Caco-2 (cell line): ENCODE data around the gene ULK3. TPM values are rescaled to one million over a fixed set of nuclear protein-coding genes. Genes with fewer than 3 reads are reported as not detected.

Source experiments
- BruUV-seq: library from RNA; stranded (reverse); fragments of 400-500 nt; replicated peaks from 2 replicates; lab custom pipeline; 2021; lab: Mats Ljungman, UMichigan
- CTCF ChIA-PET: fragments of 300-600 bp; sonication (Branson Sonifier 250); formaldehyde crosslinking; loops from one replicate; lab custom pipeline; 2022; ENCODE audit warnings: antibody characterized with exemption; lab: Charles Lee
- POLR2A ChIA-PET: fragments of 300-600 bp; sonication (Branson Sonifier 250); formaldehyde crosslinking; loops from one replicate; lab custom pipeline; 2022; ENCODE audit warnings: antibody characterized with exemption; lab: Charles Lee
- DNase-seq, 2 experiments: peaks; one replicate each; pipeline versions ENCODE4 v3.0.0 to v3.0.0-alpha.2; 2020 to 2022
- H3K27me3 ChIP-seq: replicated peaks from 2 replicates; pipeline ENCODE4 v1.6.0; 2011; ENCODE audit warnings: low read length; ENCODE audit not compliant: control insufficient read depth, insufficient read depth
- H3K36me3 ChIP-seq: 2 replicates; pipeline ENCODE4 v1.5.1; 2011; ENCODE audit warnings: low read length; ENCODE audit not compliant: control insufficient read depth, insufficient read depth
- H3K4me1 ChIP-seq: fragments of 250-450 bp; sonication (Bioruptor Pico); 2 replicates; pipeline ENCODE4 v1.5.1; 2020; ENCODE audit warnings: mild to moderate bottlenecking
- H3K4me3 ChIP-seq: 2 replicates; pipeline ENCODE4 v1.5.1; 2011; ENCODE audit warnings: low read depth, mild to moderate bottlenecking, control low read depth, low read length
- H3K9me3 ChIP-seq: fragments of 250-450 bp; sonication (Bioruptor Pico); 2 replicates; pipeline ENCODE4 v1.5.1; 2020; ENCODE audit warnings: mild to moderate bottlenecking, moderate library complexity
- H3K27ac Mint-ChIP-seq: one replicate; pipeline ENCODE4 v1.8.0; 2022; ENCODE audit warnings: mixed read lengths; ENCODE audit not compliant: unreplicated experiment
- H3K27me3 Mint-ChIP-seq: one replicate; pipeline ENCODE4 v1.8.0; 2022; ENCODE audit warnings: mixed read lengths; ENCODE audit not compliant: insufficient read depth, unreplicated experiment
- H3K36me3 Mint-ChIP-seq: one replicate; pipeline ENCODE4 v1.8.0; 2022; ENCODE audit warnings: mild to moderate bottlenecking, mixed read lengths; ENCODE audit not compliant: insufficient read depth, unreplicated experiment
- H3K4me1 Mint-ChIP-seq: one replicate; pipeline ENCODE4 v1.8.0; 2022; ENCODE audit warnings: low read depth, mixed read lengths; ENCODE audit not compliant: unreplicated experiment
- H3K4me3 Mint-ChIP-seq: one replicate; pipeline ENCODE4 v1.8.0; 2022; ENCODE audit warnings: mild to moderate bottlenecking, moderate library complexity, mixed read lengths; ENCODE audit not compliant: unreplicated experiment
- H3K9me3 Mint-ChIP-seq: one replicate; pipeline ENCODE4 v1.8.0; 2022; ENCODE audit warnings: mixed read lengths; ENCODE audit not compliant: unreplicated experiment
- CTCF ChIP-seq, 2 experiments: fragments of 200-600 bp in 1 of 2; IDR thresholded peaks; 1 replicate in 1 of 2; 2 replicates in 1 of 2; pipeline versions ENCODE4 v1.5.1 to v1.8.0; 2011 to 2022; ENCODE audit warnings: antibody characterized with exemption in 1 of 2, control low read depth in 1 of 2, inconsistent platforms in 1 of 2, low read depth in 1 of 2, low read length in 1 of 2, mild to moderate bottlenecking in 1 of 2, moderate library complexity in 1 of 2; ENCODE audit not compliant: insufficient read depth in 1 of 2, severe bottlenecking in 1 of 2, unreplicated experiment in 1 of 2
- intact Hi-C: fragments of 100-400 bp; cut with micrococcal nuclease; formaldehyde crosslinking; loops from one replicate; pipeline ENCODE4 v1.10.0; 2022; ENCODE audit not compliant: unreplicated experiment
- total RNA-seq: library from RNA; stranded (reverse); gene quantifications from 2 replicates; pipeline ENCODE4 v1.2.3, GENCODE V29; 2022

Gene ULK3
- total RNA-seq, 1 experiment from 2014 or later, result 33.4 TPM

GRCh38 chr15:74794248-74794969 is 48.5 kb downstream of the ULK3 start:
- no peaks in the 10 kb centered on the region for H3K9me3 Mint-ChIP-seq
- peaks cover 6% of the 10 kb centered on the region for H3K4me1 Mint-ChIP-seq
- no TSS peak for BruUV-seq
- Histone ChIP-seq H3K36me3 (no peaks in the 10 kb centered on the region; the same call in 1 of the 2 replicates), H3K9me3 (no peaks in the 10 kb centered on the region), H3K4me1 (peaks cover 6% of the 10 kb centered on the region), H3K4me3 (no peak overlapping the region), H3K27me3 (no peaks in the 10 kb centered on the region)
- no peak for TF ChIP-seq CTCF (IDR thresholded peaks at IDR 0.05; ENCODE audit: insufficient read depth in 1 of 2, low read depth in 1 of 2, low read length in 1 of 2, severe bottlenecking in 1 of 2, unreplicated experiment in 1 of 2)
- intact Hi-C loops, result no loop called here
- CTCF ChIA-PET, result interaction anchor here (1.0 kb wide), 1 partner anchor 23 kb away, joined by 5 read pairs; no protein-coding TSS in a partner anchor
- no peaks in the 10 kb centered on the region for H3K27me3 Mint-ChIP-seq
- H3K27ac Mint-ChIP-seq, result peak overlapping the region; percentile 36
- peaks cover 6% of the 10 kb centered on the region for H3K36me3 Mint-ChIP-seq
- no peak for DNase-seq
- POLR2A ChIA-PET, result no interaction called here
- H3K4me3 Mint-ChIP-seq, result no peak overlapping the region

- CTCF ChIA-PET, result interaction anchor here (1.0 kb wide), 2 partner anchors 22 to 24 kb away, joined by 4 to 5 read pairs; no protein-coding TSS in a partner anchor
- H3K4me1 ChIP-seq, result peaks cover 17% of the 10 kb centered on the region
These were observed 49.6 kb downstream of the ULK3 start for GRCh38 chr15:74793135-74794028.

More at GRCh38 chr15:74793135-74794028, 49.6 kb downstream of the ULK3 start:
- Mint-ChIP-seq H3K9me3 (no peaks in the 10 kb centered on the region), H3K36me3 (no peaks in the 10 kb centered on the region), H3K4me3 (no peak overlapping the region), H3K4me1 (peaks cover 6% of the 10 kb centered on the region), H3K27ac (no peak overlapping the region), H3K27me3 (no peaks in the 10 kb centered on the region)
- DNase-seq, result no peak
- Histone ChIP-seq H3K27me3 (no peaks in the 10 kb centered on the region), H3K36me3 (no peaks in the 10 kb centered on the region; the same call in 1 of the 2 replicates), H3K4me3 (no peak overlapping the region), H3K9me3 (no peaks in the 10 kb centered on the region)
- no TSS peak for BruUV-seq
- intact Hi-C loops, result no loop called here
- POLR2A ChIA-PET, result no interaction called here
- TF ChIP-seq CTCF (IDR thresholded peaks at IDR 0.05; ENCODE audit: insufficient read depth in 1 of 2, low read depth in 1 of 2, low read length in 1 of 2, severe bottlenecking in 1 of 2, unreplicated experiment in 1 of 2), result no peak
